ENCODE measurements around the gene DNAI7. TPM values are rescaled to one million over a fixed set of nuclear protein-coding genes. Genes with fewer than 3 reads are reported as not detected.

Gene DNAI7
- total RNA-seq, 1 experiment from 2014 or later: 0.10 TPM

DNA sequence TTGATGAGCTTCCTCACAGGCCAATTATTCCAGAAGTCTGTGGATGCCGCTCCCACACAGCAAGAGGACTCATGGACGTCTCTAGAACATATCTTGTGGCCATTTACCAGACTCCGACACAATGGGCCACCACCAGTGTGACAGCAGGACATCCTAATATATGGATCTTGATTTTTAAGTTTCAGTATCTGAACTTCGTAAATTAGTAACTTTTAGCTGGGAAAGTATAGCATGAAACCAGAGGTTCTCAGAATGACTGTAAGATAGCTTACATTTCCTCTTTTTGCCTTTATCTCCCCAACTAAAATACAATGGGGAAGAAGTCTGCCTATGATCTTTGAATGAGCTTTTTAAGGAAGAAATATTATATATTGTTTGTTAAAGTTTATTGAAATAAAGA is 87.0 kb downstream of the DNAI7 start:
- ATAC-seq (no peak), DNase-seq (ENCODE audit: low read depth, low spot score) (no peak)
- TF ChIP-seq POLR2AphosphoS5 (IDR thresholded peaks at IDR 0.05; ENCODE audit: low read depth, low read length): no peak
- TF ChIP-seq, protein P1, sequence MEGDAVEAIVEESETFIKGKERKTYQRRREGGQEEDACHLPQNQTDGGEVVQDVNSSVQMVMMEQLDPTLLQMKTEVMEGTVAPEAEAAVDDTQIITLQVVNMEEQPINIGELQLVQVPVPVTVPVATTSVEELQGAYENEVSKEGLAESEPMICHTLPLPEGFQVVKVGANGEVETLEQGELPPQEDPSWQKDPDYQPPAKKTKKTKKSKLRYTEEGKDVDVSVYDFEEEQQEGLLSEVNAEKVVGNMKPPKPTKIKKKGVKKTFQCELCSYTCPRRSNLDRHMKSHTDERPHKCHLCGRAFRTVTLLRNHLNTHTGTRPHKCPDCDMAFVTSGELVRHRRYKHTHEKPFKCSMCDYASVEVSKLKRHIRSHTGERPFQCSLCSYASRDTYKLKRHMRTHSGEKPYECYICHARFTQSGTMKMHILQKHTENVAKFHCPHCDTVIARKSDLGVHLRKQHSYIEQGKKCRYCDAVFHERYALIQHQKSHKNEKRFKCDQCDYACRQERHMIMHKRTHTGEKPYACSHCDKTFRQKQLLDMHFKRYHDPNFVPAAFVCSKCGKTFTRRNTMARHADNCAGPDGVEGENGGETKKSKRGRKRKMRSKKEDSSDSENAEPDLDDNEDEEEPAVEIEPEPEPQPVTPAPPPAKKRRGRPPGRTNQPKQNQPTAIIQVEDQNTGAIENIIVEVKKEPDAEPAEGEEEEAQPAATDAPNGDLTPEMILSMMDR (IDR thresholded peaks at IDR 0.05): no peak
- TF ChIP-seq, protein P2, sequence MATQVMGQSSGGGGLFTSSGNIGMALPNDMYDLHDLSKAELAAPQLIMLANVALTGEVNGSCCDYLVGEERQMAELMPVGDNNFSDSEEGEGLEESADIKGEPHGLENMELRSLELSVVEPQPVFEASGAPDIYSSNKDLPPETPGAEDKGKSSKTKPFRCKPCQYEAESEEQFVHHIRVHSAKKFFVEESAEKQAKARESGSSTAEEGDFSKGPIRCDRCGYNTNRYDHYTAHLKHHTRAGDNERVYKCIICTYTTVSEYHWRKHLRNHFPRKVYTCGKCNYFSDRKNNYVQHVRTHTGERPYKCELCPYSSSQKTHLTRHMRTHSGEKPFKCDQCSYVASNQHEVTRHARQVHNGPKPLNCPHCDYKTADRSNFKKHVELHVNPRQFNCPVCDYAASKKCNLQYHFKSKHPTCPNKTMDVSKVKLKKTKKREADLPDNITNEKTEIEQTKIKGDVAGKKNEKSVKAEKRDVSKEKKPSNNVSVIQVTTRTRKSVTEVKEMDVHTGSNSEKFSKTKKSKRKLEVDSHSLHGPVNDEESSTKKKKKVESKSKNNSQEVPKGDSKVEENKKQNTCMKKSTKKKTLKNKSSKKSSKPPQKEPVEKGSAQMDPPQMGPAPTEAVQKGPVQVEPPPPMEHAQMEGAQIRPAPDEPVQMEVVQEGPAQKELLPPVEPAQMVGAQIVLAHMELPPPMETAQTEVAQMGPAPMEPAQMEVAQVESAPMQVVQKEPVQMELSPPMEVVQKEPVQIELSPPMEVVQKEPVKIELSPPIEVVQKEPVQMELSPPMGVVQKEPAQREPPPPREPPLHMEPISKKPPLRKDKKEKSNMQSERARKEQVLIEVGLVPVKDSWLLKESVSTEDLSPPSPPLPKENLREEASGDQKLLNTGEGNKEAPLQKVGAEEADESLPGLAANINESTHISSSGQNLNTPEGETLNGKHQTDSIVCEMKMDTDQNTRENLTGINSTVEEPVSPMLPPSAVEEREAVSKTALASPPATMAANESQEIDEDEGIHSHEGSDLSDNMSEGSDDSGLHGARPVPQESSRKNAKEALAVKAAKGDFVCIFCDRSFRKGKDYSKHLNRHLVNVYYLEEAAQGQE (IDR thresholded peaks at IDR 0.05; ENCODE audit: insufficient read depth in 1 of 2, low read depth in 2 of 2, low read length in 1 of 2): no peak
- TF ChIP-seq TCF7L2 (IDR thresholded peaks at IDR 0.05; ENCODE audit: low read depth, low read length): no peak
- TF ChIP-seq SIN3A (IDR thresholded peaks at IDR 0.05; ENCODE audit: borderline replicate concordance, insufficient read depth, low read depth, low read length): no peak
- no TSS peak for BruUV-seq (replicated peaks)
- intact Hi-C loops (cut with micrococcal nuclease; ENCODE audit: unreplicated experiment) (no loop called here), in situ Hi-C loops (cut with HindIII; ENCODE audit: low pct_unique_long_range_greater_than_20kb, low sequenced_read_pairs) (no loop called here)
- Histone ChIP-seq H3K27me3 (ENCODE audit: control insufficient read depth, insufficient read depth, low read length) (peaks cover 14% of the 10 kb centered on the region), H3K4me1 (ENCODE audit: control insufficient read depth, insufficient read depth, low read length) (no peaks in the 10 kb centered on the region), H3K27ac (ENCODE audit: low read length) (no peak overlapping the region), H3K4me3 (ENCODE audit: low read depth in 2 of 2, low read length in 2 of 2) (no peak overlapping the region), H3K36me3 (ENCODE audit: control insufficient read depth, insufficient read depth, low read length) (no peaks in the 10 kb centered on the region), H3K9me3 (ENCODE audit: control insufficient read depth, insufficient read depth, low read depth, low read length) (no peaks in the 10 kb centered on the region)
- POLR2A ChIA-PET: no interaction called here
- CTCF ChIA-PET: interaction anchor here (0.6 kb wide), 1 partner anchor 172 kb away, joined by 4 read pairs; no protein-coding TSS in a partner anchor

DNA sequence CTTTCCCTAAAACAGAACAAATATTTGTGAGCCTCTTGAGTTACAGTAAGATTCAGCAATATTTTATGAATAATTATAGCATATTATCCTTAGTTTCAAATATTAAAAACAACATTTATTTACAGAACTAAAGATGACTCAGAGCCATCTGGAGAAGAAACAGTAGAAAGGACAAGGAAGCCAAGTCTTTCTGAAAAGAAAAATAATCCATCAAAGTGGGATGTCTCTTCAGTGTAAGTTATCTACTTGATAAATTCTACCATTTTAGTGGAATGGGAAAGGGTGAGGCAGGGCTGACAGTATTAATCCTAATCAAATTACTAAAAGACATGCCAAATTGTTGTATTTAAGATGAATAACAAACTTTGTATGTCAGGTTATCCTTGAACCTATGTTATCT is 88.1 kb downstream of the DNAI7 start:
- H3K9me3 ChIP-seq (ENCODE audit: control insufficient read depth, insufficient read depth, low read depth, low read length): no peaks in the 10 kb centered on the region
- TF ChIP-seq POLR2AphosphoS5 (IDR thresholded peaks at IDR 0.05; ENCODE audit: low read depth, low read length) (no peak), TCF7L2 (IDR thresholded peaks at IDR 0.05; ENCODE audit: low read depth, low read length) (no peak), SIN3A (IDR thresholded peaks at IDR 0.05; ENCODE audit: borderline replicate concordance, insufficient read depth, low read depth, low read length) (no peak)
- TF ChIP-seq, protein P1 (IDR thresholded peaks at IDR 0.05): no peak
- TF ChIP-seq, protein P2 (IDR thresholded peaks at IDR 0.05; ENCODE audit: insufficient read depth in 1 of 2, low read depth in 2 of 2, low read length in 1 of 2): no peak
- no TSS peak for BruUV-seq (replicated peaks)
- no peak for ATAC-seq
- H3K4me1 ChIP-seq (ENCODE audit: control insufficient read depth, insufficient read depth, low read length): no peaks in the 10 kb centered on the region
- H3K36me3 ChIP-seq (ENCODE audit: control insufficient read depth, insufficient read depth, low read length): no peaks in the 10 kb centered on the region
- no peak overlapping the region for H3K4me3 ChIP-seq (ENCODE audit: low read depth in 2 of 2, low read length in 2 of 2)
- in situ Hi-C loops (cut with HindIII; ENCODE audit: low pct_unique_long_range_greater_than_20kb, low sequenced_read_pairs): no loop called here
- no peak for DNase-seq (ENCODE audit: low read depth, low spot score)
- H3K27me3 ChIP-seq (ENCODE audit: control insufficient read depth, insufficient read depth, low read length): peaks cover 25% of the 10 kb centered on the region
- ChIA-PET CTCF (no interaction called here), POLR2A (no interaction called here)
- H3K27ac ChIP-seq (ENCODE audit: low read length): no peak overlapping the region
- intact Hi-C loops (cut with micrococcal nuclease; ENCODE audit: unreplicated experiment): no loop called here
